HepG2 (cell line): ENCODE data around the gene NLRC5. TPM values are rescaled to one million over a fixed set of nuclear protein-coding genes. Genes with fewer than 3 reads are reported as not detected.

Source experiments
- ARNT ChIP-seq: fragments of 450-650 bp; IDR thresholded peaks from 2 replicates; pipeline ENCODE4 v1.6.1; 2017
- FOXO1 ChIP-seq: sonication (generic); formaldehyde crosslinking; IDR thresholded peaks from 2 replicates; pipeline ENCODE4 v1.4.0; 2020; ENCODE audit warnings: missing genetic modification reagents
- GATAD2A ChIP-seq: IDR thresholded peaks from 2 replicates; pipeline ENCODE4 v1.6.1; 2016
- HNF4A ChIP-seq: sonication (generic); formaldehyde crosslinking; IDR thresholded peaks from 2 replicates; pipeline ENCODE4 v1.4.0; 2020; ENCODE audit warnings: missing genetic modification reagents
- JARID2 ChIP-seq: sonication (generic); formaldehyde crosslinking; IDR thresholded peaks from 2 replicates; pipeline ENCODE4 v1.8.1; 2023; ENCODE audit warnings: missing genetic modification reagents, inconsistent platforms; ENCODE audit not compliant: insufficient replicate concordance
- KDM2A ChIP-seq: sonication (generic); formaldehyde crosslinking; IDR thresholded peaks from 2 replicates; pipeline ENCODE4 v1.4.0; 2020; ENCODE audit warnings: low read depth, missing genetic modification reagents, borderline replicate concordance
- KDM5A ChIP-seq: fragments of 200-600 bp; sonication (generic); IDR thresholded peaks from 2 replicates; pipeline ENCODE4 v1.7.0; 2018; ENCODE audit warnings: antibody characterized with exemption, mild to moderate bottlenecking, low read length, borderline replicate concordance
- MAZ ChIP-seq, 2 experiments: sonication (generic) in 1 of 2; formaldehyde crosslinking in 1 of 2; IDR thresholded peaks; 2 replicates each; pipeline versions ENCODE4 v1.5.0 to v1.6.1; 2012 to 2020; ENCODE audit warnings: low read depth in 2 of 2, mild to moderate bottlenecking in 2 of 2, borderline replicate concordance in 1 of 2, improper control_type of control experiment in 1 of 2, low read length in 1 of 2, missing genetic modification reagents in 1 of 2, moderate library complexity in 1 of 2
- MIER3 ChIP-seq: IDR thresholded peaks from 2 replicates; pipeline ENCODE4 v1.6.1; 2016; ENCODE audit warnings: missing compliant biosample characterization, borderline replicate concordance
- MXD4 ChIP-seq: IDR thresholded peaks from 2 replicates; pipeline ENCODE4 v1.6.1; 2016; ENCODE audit warnings: mild to moderate bottlenecking, missing biosample characterization, missing genetic modification reagents
- RXRA ChIP-seq: sonication (generic); formaldehyde crosslinking; IDR thresholded peaks from 2 replicates; pipeline ENCODE4 v1.5.1; 2020; ENCODE audit warnings: missing genetic modification reagents
- RXRB ChIP-seq: IDR thresholded peaks from 2 replicates; pipeline ENCODE4 v1.6.1; 2016; ENCODE audit warnings: borderline replicate concordance, missing genetic modification reagents, missing compliant biosample characterization
- SP5 ChIP-seq: IDR thresholded peaks from 2 replicates; pipeline ENCODE4 v1.6.1; 2016; ENCODE audit warnings: low read depth, borderline replicate concordance
- TEAD3 ChIP-seq: optimal IDR thresholded peaks from 2 replicates; pipeline ENCODE3; 2016; ENCODE audit warnings: borderline replicate concordance
- ZBTB26 ChIP-seq: IDR thresholded peaks from 2 replicates; pipeline ENCODE4 v1.6.1; 2016; ENCODE audit warnings: missing compliant biosample characterization, missing genetic modification reagents, borderline replicate concordance
- ZBTB7B ChIP-seq: sonication (generic); formaldehyde crosslinking; IDR thresholded peaks from 2 replicates; pipeline ENCODE4 v1.4.0; 2020; ENCODE audit warnings: missing genetic modification reagents
- ZMAT3 ChIP-seq: sonication (generic); formaldehyde crosslinking; conservative IDR thresholded peaks from 2 replicates; pipeline ENCODE4 v1.7.0; 2021; ENCODE audit warnings: missing genetic modification reagents
- ZNF503 ChIP-seq: sonication (generic); formaldehyde crosslinking; IDR thresholded peaks from 2 replicates; pipeline ENCODE4 v1.4.0; 2020; ENCODE audit warnings: missing genetic modification reagents
- ZNF552 ChIP-seq: sonication (generic); formaldehyde crosslinking; IDR thresholded peaks from 2 replicates; pipeline ENCODE4 v1.9.0; 2022; ENCODE audit warnings: missing genetic modification reagents, mild to moderate bottlenecking, borderline replicate concordance
- ZNF574 ChIP-seq: sonication (generic); formaldehyde crosslinking; IDR thresholded peaks from 2 replicates; pipeline ENCODE4 v1.4.0; 2020; ENCODE audit warnings: missing genetic modification reagents
- ZNF580 ChIP-seq: IDR thresholded peaks from 2 replicates; pipeline ENCODE4 v1.6.1; 2016; ENCODE audit warnings: low read depth, borderline replicate concordance
- ZNF589 ChIP-seq: sonication (generic); formaldehyde crosslinking; conservative IDR thresholded peaks from 2 replicates; pipeline ENCODE4 v1.8.0; 2022; ENCODE audit warnings: mild to moderate bottlenecking, moderate library complexity, missing genetic modification reagents
- ZNF605 ChIP-seq: sonication (generic); formaldehyde crosslinking; IDR thresholded peaks from 2 replicates; pipeline ENCODE4 v1.8.0; 2022; ENCODE audit warnings: mild to moderate bottlenecking, missing genetic modification reagents
- ZNF644 ChIP-seq: IDR thresholded peaks from 2 replicates; pipeline ENCODE4 v1.6.1; 2016; ENCODE audit warnings: low read depth
- ZNF768 ChIP-seq: sonication (generic); formaldehyde crosslinking; IDR thresholded peaks from 2 replicates; pipeline ENCODE4 v1.4.0; 2020; ENCODE audit warnings: missing genetic modification reagents
- polyA plus RNA-seq, 8 experiments: library from polyadenylated mRNA; depleted of rRNA in 3 of 8; stranded (reverse) in 7 of 8; unstranded in 1 of 8; fragments of >200 nt; fragmentation: Illumina TruSeq in 4 of 8; extraction: Trizol in 4 of 8; gene quantifications; 2 replicates each; pipeline versions ENCODE4 v1.2.1 to v1.2.3, GENCODE V29; 2011 to 2016; ENCODE audit warnings: low read depth in 4 of 8, missing spikeins in 1 of 8, mixed read lengths in 1 of 8; ENCODE audit not compliant: insufficient read depth in 1 of 8
- total RNA-seq, 5 experiments: library from RNA; depleted of rRNA; stranded (reverse); fragments of >200 nt; fragmentation: Illumina TruSeq; extraction: Trizol; gene quantifications; 2 replicates each; pipeline ENCODE4 v1.2.3, GENCODE V29; 2016; ENCODE audit warnings: low read depth in 1 of 5

The NLRC5 gene
- total and polyA plus RNA-seq, 2 of the 13 experiments (the other 11 are each of a cell fraction or from before 2014, with no cell fraction given), result 6.3 to 12.7 TPM

- no peak for TF ChIP-seq ZNF503 (CRISPR knock-in tag)
- 0 out of 2 replicates have a peak, but pooled peaks have one; percentile 50 for TF ChIP-seq MXD4 (CRISPR knock-in tag)
- 0 out of 2 replicates have a peak, but pooled peaks have one; percentile 25 for TF ChIP-seq SP5
- TF ChIP-seq ZBTB26 (CRISPR knock-in tag), result peak; percentile 48; the same call in 1 of the 2 replicates
- 0 out of 2 replicates have a peak, but pooled peaks have one; percentile 22 for TF ChIP-seq ZNF574
- TF ChIP-seq RXRB (CRISPR knock-in tag), result 0 out of 2 replicates have a peak, but pooled peaks have one; percentile 19
- peak; percentile 28; the same call in 1 of the 2 replicates for TF ChIP-seq FOXO1 (CRISPR knock-in tag)
- peak; percentile 84 for TF ChIP-seq HNF4A (CRISPR knock-in tag)
- TF ChIP-seq ZNF580, result peak; percentile 45; the same call in 1 of the 2 replicates
- peak; percentile 71; the same call in 1 of the 2 replicates for TF ChIP-seq MAZ (IDR thresholded peaks at IDR 0.05; ENCODE audit: borderline replicate concordance, low read depth, low read length)
- TF ChIP-seq MAZ (CRISPR knock-in tag; IDR thresholded peaks at IDR 0.05; ENCODE audit: low read depth), result no peak
- peak; percentile 39 for TF ChIP-seq TEAD3 (CRISPR knock-in tag)
- TF ChIP-seq ZNF644, result 0 out of 2 replicates have a peak, but pooled peaks have one; percentile 20
- no peak for TF ChIP-seq ZNF552 (CRISPR knock-in tag)
- peak; percentile 43; the same call in 1 of the 2 replicates for TF ChIP-seq ZMAT3 (CRISPR knock-in tag)
- TF ChIP-seq RXRA (CRISPR knock-in tag), result peak; percentile 50; the same call in 1 of the 2 replicates
- peak; percentile 32; the same call in 1 of the 2 replicates for TF ChIP-seq MIER3 (CRISPR knock-in tag)
- TF ChIP-seq KDM2A (CRISPR knock-in tag), result peak; percentile 28; the same call in 1 of the 2 replicates
- TF ChIP-seq KDM5A, result no peak
- TF ChIP-seq ZNF589, result no peak
- no peak for TF ChIP-seq JARID2 (CRISPR knock-in tag)
- 0 out of 2 replicates have a peak, but pooled peaks have one; percentile 18 for TF ChIP-seq ZNF605 (CRISPR knock-in tag)
- TF ChIP-seq GATAD2A (CRISPR knock-in tag), result peak; percentile 51; the same call in 1 of the 2 replicates
- no peak for TF ChIP-seq ZBTB7B
- TF ChIP-seq ZNF768 (CRISPR knock-in tag), result no peak
- no peak for TF ChIP-seq ARNT
These were observed 6.1 kb upstream of the NLRC5 start (continued) for GRCh38 chr16:56983211-56983751.
